IMR-90 (cell line): ENCODE results near the gene KCNJ16. TPM values are rescaled to one million over a fixed set of nuclear protein-coding genes. Genes with fewer than 3 reads are reported as not detected.

Experiments used
- MAFK ChIP-seq: IDR thresholded peaks from 2 replicates; pipeline ENCODE4 v1.6.1; 2012; ENCODE audit warnings: low read depth, low read length, improper control_type of control experiment
- SMC3 ChIP-seq: fragments of 150-350 bp; IDR thresholded peaks from 2 replicates; pipeline ENCODE4 v1.6.1; 2016; ENCODE audit warnings: low read depth, mild to moderate bottlenecking, antibody characterized with exemption, low read length, moderate library complexity
- polyA plus RNA-seq, 3 experiments: library from polyadenylated mRNA; depleted of rRNA; stranded (reverse); fragments of >200 nt; gene quantifications; 2 replicates each; pipeline ENCODE4 v1.2.3, GENCODE V29; 2012; ENCODE audit warnings: low replicate concordance in 1 of 3
- total RNA-seq: library from RNA; depleted of rRNA; stranded (reverse); fragments of >200 nt; gene quantifications from 2 replicates; pipeline ENCODE4 v1.2.3, GENCODE V29; 2012
- TF ChIP-seq, protein P1 (sequence below): fragments of 150-350 bp; IDR thresholded peaks from 2 replicates; pipeline ENCODE4 v1.6.1; 2017; ENCODE audit warnings: mild to moderate bottlenecking, antibody characterized with exemption, low read length, low read depth

The KCNJ16 gene
- total and polyA plus RNA-seq, 2 of the 4 experiments (the other 2 are of a cell fraction), result not detected

DNA sequence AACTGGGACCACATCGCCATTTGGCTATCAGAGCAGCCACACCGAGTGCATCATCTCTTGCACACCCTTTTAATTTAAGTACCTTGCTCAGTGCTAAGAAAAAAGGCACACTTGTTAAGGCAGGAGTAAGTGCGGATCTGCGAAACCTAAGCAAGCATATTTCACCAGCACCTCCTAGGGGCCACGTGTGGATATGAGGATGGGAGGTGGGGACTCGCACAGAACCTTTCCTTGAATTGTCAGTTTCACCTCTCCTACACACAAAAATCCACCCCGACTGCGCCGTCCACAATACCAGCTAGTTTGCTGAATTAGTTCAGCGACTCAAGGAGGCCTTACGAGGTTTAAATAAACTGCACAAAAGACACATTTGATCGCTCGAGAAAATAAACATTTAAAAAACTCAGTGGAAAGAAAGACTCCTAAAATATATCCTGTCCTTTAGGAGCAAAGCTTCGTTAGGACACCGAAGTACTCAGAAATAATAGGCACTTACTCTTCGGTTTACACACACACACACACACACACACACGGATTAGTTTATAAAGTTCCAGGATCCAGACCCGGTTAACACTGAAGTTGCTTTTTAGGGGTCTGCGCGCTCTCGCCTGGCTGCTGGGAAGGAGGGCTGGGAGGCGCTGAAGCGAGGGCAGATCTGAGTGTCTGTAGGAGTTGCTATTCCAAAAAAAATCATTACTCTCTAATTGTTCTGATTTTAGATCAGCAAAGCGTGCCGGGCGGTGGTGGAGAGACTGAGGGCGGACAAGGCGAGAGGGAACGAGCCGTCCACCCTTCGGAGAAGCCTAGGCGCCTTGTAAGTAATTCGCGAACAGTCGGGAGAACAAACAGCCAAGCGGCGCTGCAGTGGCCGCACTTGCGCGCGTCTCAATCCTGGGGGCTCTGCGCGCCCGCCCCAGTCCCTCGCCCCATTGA lies 93.3 kb downstream of the KCNJ16 start (continued):
- TF ChIP-seq, protein P1, sequence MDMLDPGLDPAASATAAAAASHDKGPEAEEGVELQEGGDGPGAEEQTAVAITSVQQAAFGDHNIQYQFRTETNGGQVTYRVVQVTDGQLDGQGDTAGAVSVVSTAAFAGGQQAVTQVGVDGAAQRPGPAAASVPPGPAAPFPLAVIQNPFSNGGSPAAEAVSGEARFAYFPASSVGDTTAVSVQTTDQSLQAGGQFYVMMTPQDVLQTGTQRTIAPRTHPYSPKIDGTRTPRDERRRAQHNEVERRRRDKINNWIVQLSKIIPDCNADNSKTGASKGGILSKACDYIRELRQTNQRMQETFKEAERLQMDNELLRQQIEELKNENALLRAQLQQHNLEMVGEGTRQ, result peak; percentile 50; the same call in 1 of the 2 replicates
- TF ChIP-seq SMC3 (peak; percentile 44), MAFK (no peak)
